HG03045 (cell line): ENCODE results near the gene SUMO1.
"Not testable (repeated sequence)": the region's sequence is repeated elsewhere in the genome, so short reads cannot be mapped to it uniquely, and the experiment has no call there.

Experiments
- ATAC-seq: cut with Tn5 transposase; IDR thresholded peaks from one replicate; pipeline ENCODE4 v1.9.1; 2021; ENCODE audit warnings: mild to moderate bottlenecking, moderate library complexity; ENCODE audit not compliant: unreplicated experiment

The SUMO1 gene

DNA sequence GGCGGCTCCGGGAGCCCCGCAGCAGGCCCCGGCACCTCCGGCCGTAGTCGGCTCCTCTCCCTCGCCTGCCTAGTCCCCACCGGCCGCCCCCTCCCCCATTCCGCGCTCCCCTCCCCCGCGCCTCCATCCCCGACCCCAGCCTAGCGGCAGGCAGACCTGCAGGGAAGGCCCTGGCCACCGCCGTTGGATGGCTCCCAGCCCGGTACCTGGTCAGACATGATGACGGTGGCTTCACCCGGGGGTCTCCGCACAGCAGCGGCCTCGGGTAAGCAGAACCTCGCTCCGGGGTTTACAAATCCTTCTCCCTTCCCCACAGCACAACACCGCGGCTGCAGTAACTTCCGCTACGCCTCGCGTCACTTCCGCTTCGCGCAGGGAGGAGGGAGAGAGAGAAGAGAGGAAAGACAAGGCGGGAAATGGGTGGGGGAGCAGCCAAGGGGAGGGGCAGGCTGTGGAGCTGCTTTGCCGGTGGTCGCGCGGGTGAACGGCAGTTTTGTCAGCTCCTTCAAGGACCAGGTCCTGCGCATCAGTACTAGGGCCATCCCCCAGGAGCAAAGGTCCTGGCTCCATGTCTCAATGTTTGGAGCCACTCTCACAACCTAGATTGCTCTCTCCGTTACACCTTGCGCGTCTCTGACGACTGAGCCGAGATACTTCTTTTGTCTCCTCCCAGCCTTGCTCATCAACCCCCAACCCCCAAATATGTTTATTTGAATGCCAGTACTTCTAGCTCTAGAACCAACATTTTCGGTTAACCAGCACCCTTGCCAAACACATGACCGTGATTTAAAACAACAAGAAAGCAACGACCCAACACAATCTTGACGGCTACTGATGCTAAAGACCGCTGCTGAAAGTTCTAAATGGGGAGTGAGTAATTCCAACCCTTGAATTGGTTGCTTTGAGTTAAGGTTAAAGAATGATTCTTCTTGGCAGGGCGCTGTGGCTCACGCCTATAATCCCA lies at the start of gene SUMO1:
SUMO1 (minus strand) TSS at position 364 of the 964 bp plus-strand sequence; CDS start at position 218, 146 bp downstream.
- ATAC-seq: peak; percentile 95

DNA sequence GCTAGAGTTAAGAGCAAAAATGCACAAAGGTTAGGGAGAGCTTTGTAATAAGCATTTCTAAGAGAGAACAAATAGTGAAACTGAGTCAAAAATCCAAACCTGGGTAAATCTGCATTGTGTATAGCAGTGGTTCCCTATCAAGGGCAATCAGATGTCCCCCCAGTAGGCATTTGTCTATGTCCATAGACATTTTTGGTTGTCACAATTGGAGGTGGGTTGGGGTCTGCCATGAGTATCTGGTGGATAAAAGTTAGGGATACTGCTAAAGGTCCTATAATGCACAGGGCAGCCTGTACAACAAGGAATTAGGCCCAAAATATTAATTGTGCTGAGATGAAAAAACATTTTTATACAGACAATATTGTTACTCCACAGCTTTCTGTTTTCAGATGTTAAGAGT lies 48.2 kb upstream of the SUMO1 start:
- no peak for ATAC-seq

- no peak for ATAC-seq
Observed at GRCh38 chr2:202278944-202279343, 40.5 kb upstream of the SUMO1 start.

DNA sequence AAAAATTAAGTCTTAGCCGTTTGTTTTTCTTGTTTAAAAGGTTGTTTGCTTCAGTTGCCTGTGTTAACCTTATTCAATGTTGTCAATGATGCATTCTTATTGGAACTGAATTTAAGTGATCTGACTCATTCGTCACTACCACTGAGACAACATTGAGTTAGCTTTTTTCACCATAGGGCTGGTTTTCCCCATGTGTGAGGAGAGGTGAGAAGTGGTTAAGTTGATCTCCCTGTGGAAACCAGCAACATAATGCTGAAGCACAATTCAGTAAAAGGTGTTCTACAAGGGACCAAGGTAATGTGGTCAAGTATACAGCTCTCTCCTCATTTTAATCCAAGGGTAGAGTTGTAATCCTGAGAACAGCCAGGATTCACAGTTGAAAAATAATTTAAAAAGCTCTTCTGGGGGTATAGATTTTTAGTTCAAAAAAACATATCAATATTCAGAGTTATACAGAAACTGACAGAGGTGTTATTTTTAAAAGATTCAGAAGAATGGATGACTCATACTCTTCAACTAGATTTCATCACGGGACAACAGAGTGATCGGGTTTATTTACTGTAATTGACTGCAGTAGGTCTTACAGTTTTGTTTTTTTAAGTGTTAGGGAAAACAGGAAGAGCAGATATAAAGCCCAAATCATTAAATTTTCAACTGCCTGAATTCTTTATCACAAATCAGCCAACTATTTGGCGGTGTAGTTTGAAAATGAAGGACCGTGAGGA lies 39.8 kb upstream of the SUMO1 start:
- ATAC-seq: no peak

GRCh38 chr2:202276078-202276720 lies 37.8 kb upstream of the SUMO1 start:
- ATAC-seq: not testable (repeated sequence)

- no peak for ATAC-seq
Observed at GRCh38 chr2:202270487-202270886, 32.1 kb upstream of the SUMO1 start.

GRCh38 chr2:202269585-202269984 lies 31.2 kb upstream of the SUMO1 start:
- ATAC-seq: no peak

GRCh38 chr2:202267495-202267894 lies 29.1 kb upstream of the SUMO1 start:
- no peak for ATAC-seq

- ATAC-seq: peak; percentile 90
Observed at GRCh38 chr2:202265467-202266277, 27.3 kb upstream of the SUMO1 start, which contains the start of gene NOP58. TSS of gene NOP58 (plus strand) at chr2:202265763. CDS start at chr2:202265942, 179 bp downstream.

GRCh38 chr2:202261531-202261930 lies 23.1 kb upstream of the SUMO1 start:
- no peak for ATAC-seq

DNA sequence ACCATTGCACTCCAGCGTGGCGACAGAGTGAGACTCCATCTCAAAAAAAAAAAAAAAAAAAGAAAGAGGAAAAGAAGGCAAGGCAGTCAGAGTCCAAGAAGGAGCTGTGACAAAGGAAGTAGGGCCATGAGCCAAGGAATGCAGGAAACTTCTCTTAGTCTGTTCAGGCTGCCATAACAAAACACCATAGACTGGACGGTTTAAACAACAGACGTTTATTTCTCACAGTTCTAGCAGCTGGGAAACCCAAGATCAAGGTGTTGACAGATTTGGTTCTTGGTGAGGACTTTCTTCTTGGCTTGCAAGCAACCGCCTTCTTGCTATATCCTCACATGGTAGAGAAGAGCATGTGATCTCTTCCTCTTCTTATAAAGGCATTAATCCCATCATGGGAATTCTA lies 13.1 kb upstream of the SUMO1 start:
- no peak for ATAC-seq

- ATAC-seq: no peak
Observed at GRCh38 chr2:202249521-202250253, 11.3 kb upstream of the SUMO1 start.

DNA sequence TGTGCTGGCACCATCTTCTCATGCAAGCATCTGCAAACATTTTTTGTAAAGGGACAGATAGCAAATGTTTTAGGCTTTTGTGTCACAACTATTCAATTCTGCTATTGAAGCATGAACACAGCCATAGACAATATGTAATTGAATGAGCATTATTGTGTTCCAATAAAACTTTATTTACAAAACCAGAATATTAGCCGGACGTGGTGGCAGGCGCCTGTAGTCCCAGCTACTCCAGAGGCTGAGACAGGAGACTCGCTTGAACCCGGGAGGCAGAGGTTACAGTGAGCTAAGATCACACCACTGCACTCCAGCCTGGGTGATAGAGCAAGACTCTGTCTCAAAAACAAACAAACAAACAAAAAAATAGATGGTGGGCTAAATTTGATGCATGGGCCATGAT lies 9.3 kb upstream of the SUMO1 start:
- not testable (repeated sequence) for ATAC-seq

DNA sequence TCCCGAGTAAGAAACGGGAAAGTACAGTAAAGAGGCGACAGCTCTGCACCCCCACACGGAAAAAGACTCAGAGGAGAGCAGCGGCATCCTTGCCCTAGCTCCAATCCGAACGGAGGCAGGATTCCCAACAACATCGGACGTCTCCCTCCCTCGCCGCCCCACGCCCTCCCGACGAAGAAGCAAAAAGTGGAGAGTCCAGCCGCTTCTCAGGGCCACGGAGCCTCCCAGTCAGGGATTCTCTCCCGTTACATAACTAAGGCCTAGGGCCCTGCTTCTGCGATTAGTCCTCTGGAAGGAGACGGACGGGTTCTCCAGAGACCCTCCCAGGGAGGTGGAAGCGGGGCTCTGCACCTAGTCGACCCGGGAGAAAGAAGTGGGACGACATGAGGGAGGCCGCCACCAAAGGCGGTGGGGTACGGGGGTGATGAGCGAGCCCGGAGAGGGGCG lies 587 bp downstream of the SUMO1 start:
- ATAC-seq: peak; percentile 43

DNA sequence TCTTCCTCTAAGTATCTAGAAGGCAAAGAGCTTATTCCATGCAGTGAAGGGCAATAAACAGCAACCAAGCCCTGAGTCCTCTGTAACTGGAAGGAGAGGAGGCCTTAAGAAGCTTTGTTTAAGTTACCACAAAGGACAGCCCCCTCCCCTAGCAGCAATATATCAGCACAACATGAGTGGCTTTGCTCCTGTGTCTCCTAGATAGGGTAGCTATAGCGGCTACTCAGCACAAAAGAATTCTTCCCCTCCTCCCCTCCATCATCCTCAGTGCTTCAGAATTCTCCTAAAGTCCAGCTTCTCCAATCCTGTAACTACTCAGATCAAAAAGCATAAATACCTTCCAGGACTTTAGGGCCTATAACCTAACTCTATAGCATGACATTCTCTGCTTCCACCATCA lies 16.5 kb downstream of the SUMO1 start:
- no peak for ATAC-seq

- ATAC-seq: no peak
Observed at GRCh38 chr2:202215179-202215578, 23.2 kb downstream of the SUMO1 start.

DNA sequence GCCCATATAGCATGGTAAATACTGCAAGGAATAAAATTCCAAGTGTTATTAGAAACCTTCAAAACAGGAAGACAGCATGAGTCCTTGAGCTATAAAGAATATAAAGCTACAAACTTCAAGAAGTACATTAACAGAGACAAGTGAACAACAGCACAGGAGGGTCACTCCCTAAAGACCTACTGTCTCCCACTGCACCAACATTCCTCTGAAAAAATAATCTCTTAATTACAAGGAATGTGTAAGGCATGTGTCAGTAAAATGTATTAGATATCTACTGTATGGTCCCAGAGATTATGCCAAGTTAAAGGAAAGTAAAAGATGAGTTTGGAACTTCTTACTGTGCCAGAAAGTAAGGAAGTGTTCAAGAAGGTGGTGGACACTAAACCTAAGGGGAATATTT lies 29.9 kb downstream of the SUMO1 start:
- ATAC-seq: no peak

DNA sequence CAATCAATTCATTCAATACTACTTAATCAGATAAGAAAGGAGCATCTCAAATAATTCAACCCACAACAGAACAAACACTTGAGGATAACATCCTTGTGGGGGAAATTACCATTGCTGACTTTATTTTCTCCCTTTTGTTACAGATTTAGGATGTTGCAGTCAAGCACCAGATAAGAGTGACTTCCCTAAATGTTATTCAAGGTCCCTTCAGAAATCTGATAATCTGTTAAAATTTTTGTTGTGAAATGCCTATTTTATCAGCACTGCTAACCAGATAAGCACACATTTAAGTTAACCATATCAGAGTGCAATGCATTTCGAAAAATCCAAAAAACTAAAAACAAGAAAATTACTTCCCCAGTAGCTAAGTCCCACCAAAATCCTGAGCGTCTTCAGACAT lies 33.5 kb downstream of the SUMO1 start:
- ATAC-seq: no peak

- no peak for ATAC-seq
Observed at GRCh38 chr2:202203348-202203747, 35.0 kb downstream of the SUMO1 start.
